GM18511 (cell line): ENCODE results near the gene MAP2K5.
A peak's percentile ranks its signal among the peaks of the same experiment; 100 is the strongest.

Source experiments
- ATAC-seq: cut with Tn5 transposase; IDR thresholded peaks from one replicate; pipeline ENCODE4 v1.9.1; 2021; ENCODE audit warnings: mild to moderate bottlenecking, moderate library complexity; ENCODE audit not compliant: unreplicated experiment

MAP2K5 gene

GRCh38 chr15:67521029-67521782, 21.3 kb upstream of the MAP2K5 start, which contains the start of gene C15orf61:
C15orf61 (plus strand) TSS chr15:67521131; CDS start chr15:67521249, 118 bp downstream.
- peak; percentile 84 for ATAC-seq

GRCh38 chr15:67521783-67522568, 20.5 kb upstream of the MAP2K5 start:
- ATAC-seq = no peak

GRCh38 chr15:67523330-67523729, 19.2 kb upstream of the MAP2K5 start:
- ATAC-seq = no peak

- ATAC-seq = no peak
Measured at GRCh38 chr15:67524235-67524634, 18.3 kb upstream of the MAP2K5 start.

GRCh38 chr15:67528513-67528912, 14.0 kb upstream of the MAP2K5 start:
- ATAC-seq = no peak

- ATAC-seq = no peak
Measured at GRCh38 chr15:67531379-67531914, 11.1 kb upstream of the MAP2K5 start.

GRCh38 chr15:67533873-67534272, 8.6 kb upstream of the MAP2K5 start:
- no peak for ATAC-seq

- ATAC-seq = no peak
Measured at GRCh38 chr15:67534360-67534759, 8.1 kb upstream of the MAP2K5 start.

- ATAC-seq = no peak
Measured at GRCh38 chr15:67537771-67538170, 4.7 kb upstream of the MAP2K5 start.

GRCh38 chr15:67543348-67543718, 830 bp downstream of the MAP2K5 start:
- ATAC-seq = no peak

- no peak for ATAC-seq
Measured at GRCh38 chr15:67544475-67544874, 2.0 kb downstream of the MAP2K5 start.

GRCh38 chr15:67545864-67546263, 3.4 kb downstream of the MAP2K5 start:
- ATAC-seq = no peak

- no peak for ATAC-seq
Measured at GRCh38 chr15:67547064-67547463, 4.6 kb downstream of the MAP2K5 start.

GRCh38 chr15:67547836-67548235, 5.3 kb downstream of the MAP2K5 start:
- ATAC-seq = no peak

- ATAC-seq = no peak
Measured at GRCh38 chr15:67548236-67548852, 5.8 kb downstream of the MAP2K5 start.

GRCh38 chr15:67548862-67549651, 6.6 kb downstream of the MAP2K5 start:
- ATAC-seq = no peak

GRCh38 chr15:67549736-67550135, 7.2 kb downstream of the MAP2K5 start:
- no peak for ATAC-seq

GRCh38 chr15:67550522-67550921, 8.0 kb downstream of the MAP2K5 start:
- ATAC-seq = no peak

GRCh38 chr15:67551207-67551743, 8.8 kb downstream of the MAP2K5 start:
- no peak for ATAC-seq

- ATAC-seq = no peak
Measured at GRCh38 chr15:67554580-67554979, 12.1 kb downstream of the MAP2K5 start.
